ENCODE results near the gene CHST13. TPM values are rescaled to one million over a fixed set of nuclear protein-coding genes. Genes with fewer than 3 reads are reported as not detected.

The CHST13 gene
- polyA plus RNA-seq, 1 experiment = not detected

DNA sequence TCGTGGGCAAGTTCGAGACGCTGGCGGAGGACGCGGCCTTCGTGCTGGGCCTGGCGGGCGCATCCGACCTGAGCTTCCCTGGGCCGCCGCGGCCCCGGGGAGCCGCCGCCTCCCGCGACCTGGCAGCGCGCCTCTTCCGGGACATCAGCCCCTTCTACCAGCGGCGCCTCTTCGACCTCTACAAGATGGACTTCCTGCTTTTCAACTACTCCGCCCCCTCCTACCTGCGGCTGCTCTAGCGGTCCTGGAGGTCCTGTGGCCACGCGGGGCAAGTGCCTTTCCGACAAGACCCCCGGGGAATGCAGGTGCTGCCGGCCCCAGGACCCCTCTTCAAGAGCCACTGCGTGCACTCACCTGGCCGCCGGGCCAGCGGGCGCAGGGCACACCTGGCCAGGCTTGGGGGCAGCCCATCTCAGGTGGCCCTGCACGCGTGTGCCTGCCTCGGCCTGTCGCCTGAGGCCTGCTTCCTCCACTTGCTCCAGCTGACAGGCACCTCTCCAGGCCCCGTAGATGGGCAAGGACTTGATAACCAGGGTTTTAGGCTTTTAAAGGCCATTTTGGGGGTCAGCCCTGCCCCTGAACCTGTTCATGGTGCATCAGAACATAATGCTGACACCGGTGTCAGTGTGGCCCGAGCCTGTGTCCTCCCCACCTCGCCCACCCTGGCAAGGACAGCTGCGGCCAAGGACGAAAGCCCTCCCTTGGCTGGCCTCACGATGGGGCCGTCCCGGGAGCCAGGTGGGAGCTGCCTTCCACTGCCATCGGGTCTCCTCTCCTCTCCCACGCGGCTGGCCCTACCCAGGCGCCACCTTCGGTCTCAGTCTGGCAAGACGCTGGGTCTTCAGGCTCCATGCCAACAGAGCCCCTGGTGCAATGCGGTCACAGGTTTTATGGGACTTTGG lies 18.6 kb downstream of the CHST13 start:
- DNase-seq (ENCODE audit: low read depth) = no peak
- TF ChIP-seq, protein P1, sequence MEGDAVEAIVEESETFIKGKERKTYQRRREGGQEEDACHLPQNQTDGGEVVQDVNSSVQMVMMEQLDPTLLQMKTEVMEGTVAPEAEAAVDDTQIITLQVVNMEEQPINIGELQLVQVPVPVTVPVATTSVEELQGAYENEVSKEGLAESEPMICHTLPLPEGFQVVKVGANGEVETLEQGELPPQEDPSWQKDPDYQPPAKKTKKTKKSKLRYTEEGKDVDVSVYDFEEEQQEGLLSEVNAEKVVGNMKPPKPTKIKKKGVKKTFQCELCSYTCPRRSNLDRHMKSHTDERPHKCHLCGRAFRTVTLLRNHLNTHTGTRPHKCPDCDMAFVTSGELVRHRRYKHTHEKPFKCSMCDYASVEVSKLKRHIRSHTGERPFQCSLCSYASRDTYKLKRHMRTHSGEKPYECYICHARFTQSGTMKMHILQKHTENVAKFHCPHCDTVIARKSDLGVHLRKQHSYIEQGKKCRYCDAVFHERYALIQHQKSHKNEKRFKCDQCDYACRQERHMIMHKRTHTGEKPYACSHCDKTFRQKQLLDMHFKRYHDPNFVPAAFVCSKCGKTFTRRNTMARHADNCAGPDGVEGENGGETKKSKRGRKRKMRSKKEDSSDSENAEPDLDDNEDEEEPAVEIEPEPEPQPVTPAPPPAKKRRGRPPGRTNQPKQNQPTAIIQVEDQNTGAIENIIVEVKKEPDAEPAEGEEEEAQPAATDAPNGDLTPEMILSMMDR (IDR thresholded peaks at IDR 0.05; ENCODE audit: insufficient read depth, low read depth, low read length) = no peak
- POLR2A ChIA-PET = no interaction called here
- Histone ChIP-seq H3K4me3 (ENCODE audit: low read depth, low read length) (no peak overlapping the region), H3K36me3 (ENCODE audit: control insufficient read depth, insufficient read depth, low read length) (no peaks in the 10 kb centered on the region), H3K27me3 (ENCODE audit: control insufficient read depth, insufficient read depth, low read length) (peaks cover 11% of the 10 kb centered on the region)
- CTCF ChIA-PET = no interaction called here

DNA sequence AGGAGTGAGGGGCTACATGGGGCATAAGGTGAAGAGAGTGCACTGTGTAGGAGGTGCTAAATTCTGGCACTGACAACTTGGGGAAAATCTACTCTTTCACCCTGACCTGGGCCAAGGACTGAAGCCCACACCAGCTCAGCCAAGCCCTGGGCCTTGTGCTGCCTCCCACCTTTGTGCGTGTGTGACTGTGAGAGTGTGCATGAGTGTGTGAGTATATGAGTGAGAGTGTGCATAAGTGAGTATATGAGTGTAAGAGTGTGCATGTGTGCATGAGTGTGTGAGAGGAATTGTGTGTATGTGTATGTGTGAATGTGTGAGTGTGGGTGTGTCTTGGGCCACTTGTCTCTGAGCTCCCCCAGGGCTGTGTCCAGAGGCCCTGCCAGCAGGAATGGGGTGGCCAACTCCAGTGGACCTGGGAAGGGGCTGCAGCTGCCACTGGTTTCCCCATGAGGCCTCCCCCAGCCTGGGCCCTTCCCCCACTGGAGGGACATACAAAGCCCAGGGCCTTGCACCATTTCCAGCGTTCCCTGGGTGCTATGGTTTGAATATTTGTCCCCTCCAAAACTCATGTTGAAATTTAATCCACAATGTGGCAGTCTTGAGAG lies 19.6 kb downstream of the CHST13 start:
- Histone ChIP-seq H3K36me3 (ENCODE audit: control insufficient read depth, insufficient read depth, low read length) (no peaks in the 10 kb centered on the region), H3K27me3 (ENCODE audit: control insufficient read depth, insufficient read depth, low read length) (peaks cover 14% of the 10 kb centered on the region), H3K4me3 (ENCODE audit: low read depth, low read length) (no peak overlapping the region)
- TF ChIP-seq, protein P1 (IDR thresholded peaks at IDR 0.05; ENCODE audit: insufficient read depth, low read depth, low read length) = no peak
- CTCF ChIA-PET = interaction anchor here (1.3 to 2.2 kb wide), 2 partner anchors 12 to 1001 kb away, joined by 4 to 6 read pairs; no protein-coding TSS in a partner anchor
- no peak for DNase-seq (ENCODE audit: low read depth)
- POLR2A ChIA-PET = no interaction called here

DNA sequence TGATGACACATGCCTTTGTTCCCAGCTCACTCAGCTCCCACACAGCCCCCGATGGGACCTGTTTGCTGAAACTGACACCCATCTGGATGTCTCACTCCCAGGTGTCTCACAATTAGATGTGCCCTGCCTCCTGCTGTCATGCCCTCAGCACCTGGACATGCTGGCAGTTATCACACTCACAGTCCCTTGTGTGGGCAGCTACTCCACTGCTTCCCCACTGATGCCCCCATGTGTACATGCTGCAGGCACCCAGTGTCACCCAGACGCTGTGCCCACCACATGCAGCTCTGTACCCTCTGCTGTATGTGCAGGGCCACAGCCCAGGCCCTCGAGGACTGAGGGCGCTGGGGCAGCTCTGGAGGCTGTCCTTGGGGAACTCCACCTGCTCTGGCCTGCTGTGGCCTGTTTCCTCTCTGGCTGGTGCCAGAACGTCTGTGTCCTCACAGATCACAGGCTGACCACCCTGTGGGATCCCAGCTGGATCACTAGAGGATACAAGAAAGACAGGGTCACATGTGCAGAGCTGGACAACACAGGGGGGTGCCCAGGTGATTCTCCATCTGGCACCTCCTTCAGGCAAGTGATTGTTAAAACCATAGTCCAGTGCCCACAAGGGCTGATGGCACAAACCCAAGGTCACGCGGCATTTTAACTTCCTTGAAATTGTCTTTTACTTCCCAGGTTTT lies 20.8 kb downstream of the CHST13 start:
- ChIA-PET CTCF (interaction anchor here (0.9 to 2.2 kb wide), 4 partner anchors 11 to 1000 kb away, joined by 3 to 6 read pairs (median 4); no protein-coding TSS in a partner anchor), POLR2A (no interaction called here)
- TF ChIP-seq, protein P1 (IDR thresholded peaks at IDR 0.05; ENCODE audit: insufficient read depth, low read depth, low read length) = no peak
- peaks cover 14% of the 10 kb centered on the region for H3K27me3 ChIP-seq (ENCODE audit: control insufficient read depth, insufficient read depth, low read length)
- H3K36me3 ChIP-seq (ENCODE audit: control insufficient read depth, insufficient read depth, low read length) = no peaks in the 10 kb centered on the region
- DNase-seq (ENCODE audit: low read depth) = no peak
- H3K4me3 ChIP-seq (ENCODE audit: low read depth, low read length) = no peak overlapping the region

DNA sequence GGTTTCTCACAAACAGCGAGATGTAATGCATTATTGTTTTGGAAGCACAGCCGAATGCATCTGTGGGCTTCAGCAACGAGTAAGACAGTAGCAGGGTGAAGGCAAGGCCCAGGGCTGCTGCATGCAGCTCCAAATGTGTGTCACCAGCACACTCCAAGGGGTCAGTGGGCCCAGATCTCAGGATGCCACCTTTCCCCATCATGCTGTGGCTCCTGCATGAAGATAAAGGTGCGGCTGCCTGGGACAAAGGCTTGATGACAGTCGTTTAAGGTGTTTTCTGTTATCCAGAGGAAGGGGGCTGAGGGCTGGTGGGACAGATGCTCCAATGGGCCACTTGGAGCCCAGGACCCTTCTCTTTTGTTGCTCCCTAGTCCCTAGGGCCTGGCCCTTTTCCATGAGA lies 21.6 kb downstream of the CHST13 start:
- H3K4me3 ChIP-seq (ENCODE audit: low read depth, low read length) = no peak overlapping the region
- TF ChIP-seq, protein P1 (IDR thresholded peaks at IDR 0.05; ENCODE audit: insufficient read depth, low read depth, low read length) = no peak
- DNase-seq (ENCODE audit: low read depth) = no peak
- POLR2A ChIA-PET = no interaction called here
- no peaks in the 10 kb centered on the region for H3K36me3 ChIP-seq (ENCODE audit: control insufficient read depth, insufficient read depth, low read length)
- CTCF ChIA-PET = interaction anchor here (1.0 to 2.2 kb wide), 2 partner anchors 165 to 999 kb away, joined by 3 to 6 read pairs; no protein-coding TSS in a partner anchor
- peaks cover 14% of the 10 kb centered on the region for H3K27me3 ChIP-seq (ENCODE audit: control insufficient read depth, insufficient read depth, low read length)

DNA sequence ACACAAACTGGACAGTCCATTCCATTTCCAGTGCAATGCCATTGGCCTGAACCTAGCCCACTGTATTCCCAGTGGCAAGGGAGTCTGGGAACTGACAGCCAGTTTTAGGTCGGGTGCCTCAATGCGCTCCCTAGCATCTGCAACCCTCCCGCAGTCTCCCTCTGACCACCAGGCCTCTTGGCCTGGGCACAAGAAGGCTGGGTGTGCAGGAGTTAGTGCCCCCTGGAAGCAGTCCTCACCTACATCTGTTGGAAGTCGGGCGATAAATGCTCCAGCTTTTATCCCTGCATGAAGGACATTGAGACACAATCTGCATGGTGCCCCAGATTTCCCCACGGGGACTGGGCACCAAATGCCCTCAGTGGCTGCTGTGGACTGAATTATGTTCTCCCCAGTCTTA lies 22.1 kb downstream of the CHST13 start:
- H3K27me3 ChIP-seq (ENCODE audit: control insufficient read depth, insufficient read depth, low read length) = peaks cover 14% of the 10 kb centered on the region

More for the DNA sequence above, 22.1 kb downstream of the CHST13 start:
- ChIA-PET POLR2A (no interaction called here), CTCF (no interaction called here)
- DNase-seq (ENCODE audit: low read depth) = no peak
- Histone ChIP-seq H3K36me3 (ENCODE audit: control insufficient read depth, insufficient read depth, low read length) (no peaks in the 10 kb centered on the region), H3K4me3 (ENCODE audit: low read depth, low read length) (no peak overlapping the region)
- TF ChIP-seq, protein P1 (IDR thresholded peaks at IDR 0.05; ENCODE audit: insufficient read depth, low read depth, low read length) = no peak
